GM15510 (cell line): ENCODE data around the gene SAMD14.

Experiments used
- POLR2A ChIP-seq: IDR thresholded peaks from 3 replicates; pipeline ENCODE4 v1.6.1; 2011; ENCODE audit warnings: borderline replicate concordance; ENCODE audit not compliant: insufficient read length; ENCODE audit errors: extremely low read depth

Gene SAMD14

GRCh38 chr17:50153650-50154575, 24.0 kb upstream of the SAMD14 start:
- no peak for TF ChIP-seq POLR2A

- TF ChIP-seq POLR2A = no peak
Measured at GRCh38 chr17:50152736-50153135, 22.8 kb upstream of the SAMD14 start.

- TF ChIP-seq POLR2A = peak; percentile 37
Measured at GRCh38 chr17:50151937-50152547, 22.1 kb upstream of the SAMD14 start.

GRCh38 chr17:50151041-50151936, 21.3 kb upstream of the SAMD14 start:
- TF ChIP-seq POLR2A = peak; percentile 66

- no peak for TF ChIP-seq POLR2A
Measured at GRCh38 chr17:50150354-50151040, 20.5 kb upstream of the SAMD14 start, which contains the start of gene PPP1R9B. Gene PPP1R9B (minus strand): TSS chr17:50150677. CDS start chr17:50150513, 164 bp downstream.

GRCh38 chr17:50149417-50150353, 19.7 kb upstream of the SAMD14 start:
- TF ChIP-seq POLR2A = peak; percentile 34

GRCh38 chr17:50149091-50149416, 19.1 kb upstream of the SAMD14 start:
- peak; percentile 20 for TF ChIP-seq POLR2A

- TF ChIP-seq POLR2A = peak; percentile 33
Measured at GRCh38 chr17:50148226-50149090, 18.5 kb upstream of the SAMD14 start.

- no peak for TF ChIP-seq POLR2A
Measured at GRCh38 chr17:50147841-50148225, 17.9 kb upstream of the SAMD14 start.

GRCh38 chr17:50146927-50147665, 17.1 kb upstream of the SAMD14 start:
- peak; percentile 22 for TF ChIP-seq POLR2A

- TF ChIP-seq POLR2A = no peak
Measured at GRCh38 chr17:50146230-50146926, 16.4 kb upstream of the SAMD14 start.
